Measurements from ENCODE around the gene VAMP7.

DNA sequence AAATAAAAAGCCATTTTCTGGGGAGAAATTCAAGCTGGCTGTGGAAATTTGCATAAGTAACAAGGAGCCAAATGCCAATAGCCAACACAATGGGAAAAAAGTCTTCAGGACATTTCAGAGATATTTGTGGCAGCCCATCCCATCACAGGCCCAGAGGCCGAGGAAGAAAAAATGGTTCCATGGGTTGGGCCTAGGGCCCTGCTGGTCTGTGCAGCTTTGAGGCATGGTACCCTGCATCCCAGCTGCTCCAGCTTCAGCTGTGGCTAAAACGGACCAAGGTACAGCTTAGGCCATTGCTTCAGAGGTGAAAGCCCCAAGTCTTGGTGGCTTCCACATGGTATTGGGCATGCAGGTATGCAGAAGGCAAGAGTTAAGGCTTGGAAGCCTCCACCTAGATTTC, 102.2 kb downstream of the VAMP7 start:
- TF ChIP-seq POLR2AphosphoS5 (IDR thresholded peaks at IDR 0.05; ENCODE audit: low read depth, low read length) (no peak), POLR2A (IDR thresholded peaks at IDR 0.05; ENCODE audit: low read depth, low read length) (no peak)
